ENCODE results near the gene WIPF3.

Gene WIPF3

DNA sequence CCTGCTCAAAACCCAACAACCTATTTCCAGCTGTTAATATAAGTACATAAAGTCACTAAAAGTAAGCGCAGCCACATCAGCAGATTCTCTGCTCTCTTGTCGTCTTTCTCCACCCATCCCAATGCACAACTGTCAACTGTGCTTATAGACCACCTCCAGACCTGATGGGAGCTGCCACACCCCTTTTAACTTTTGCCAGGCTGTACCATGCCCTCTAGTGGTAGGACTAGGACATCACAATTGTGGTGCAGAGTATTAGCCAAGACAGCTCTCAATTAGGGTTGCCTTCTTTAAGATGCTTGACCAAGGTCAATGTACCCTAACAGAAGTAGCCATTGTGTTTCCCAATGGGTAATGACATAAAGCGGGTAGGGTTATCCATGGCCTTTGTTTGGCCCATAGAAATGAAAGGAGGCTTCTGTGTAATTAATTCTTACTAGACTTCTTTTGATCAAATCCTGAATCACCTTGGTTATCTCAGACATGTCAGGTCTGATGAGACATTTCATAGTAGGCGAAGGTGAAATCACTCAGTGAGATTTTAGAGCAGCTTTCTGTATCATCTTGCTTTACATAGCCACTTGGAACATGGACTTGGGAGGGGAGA is 115.2 kb downstream of the WIPF3 start:
- Histone ChIP-seq H3K9ac (ENCODE audit: low read depth, low read length) (no peak overlapping the region), H3K9me3 (ENCODE audit: insufficient read depth, low read depth, low read length) (no peaks in the 10 kb centered on the region), H3K36me3 (ENCODE audit: insufficient read depth, low read depth, low read length) (peaks cover 22% of the 10 kb centered on the region), H3K4me3 (ENCODE audit: low read length) (no peak overlapping the region), H3K27me3 (ENCODE audit: insufficient read depth, low read length) (no peaks in the 10 kb centered on the region), H3K27ac (ENCODE audit: low read length) (no peak overlapping the region), H3K4me1 (ENCODE audit: insufficient read depth, low read length) (no peaks in the 10 kb centered on the region)

- peaks cover 22% of the 10 kb centered on the region for H3K36me3 ChIP-seq (ENCODE audit: insufficient read depth, low read depth, low read length)
- H3K4me3 ChIP-seq (ENCODE audit: low read length): no peak overlapping the region
- H3K9me3 ChIP-seq (ENCODE audit: insufficient read depth, low read depth, low read length): no peaks in the 10 kb centered on the region
- no peak overlapping the region for H3K27ac ChIP-seq (ENCODE audit: low read length)
- no peaks in the 10 kb centered on the region for H3K4me1 ChIP-seq (ENCODE audit: insufficient read depth, low read length)
- no peaks in the 10 kb centered on the region for H3K27me3 ChIP-seq (ENCODE audit: insufficient read depth, low read length)
- H3K9ac ChIP-seq (ENCODE audit: low read depth, low read length): no peak overlapping the region
These were observed 116.8 kb downstream of the WIPF3 start for GRCh38 chr7:29922921-29923700.

GRCh38 chr7:29924006-29924405 is 117.7 kb downstream of the WIPF3 start:
- no peaks in the 10 kb centered on the region for H3K27me3 ChIP-seq (ENCODE audit: insufficient read depth, low read length)
- H3K27ac ChIP-seq (ENCODE audit: low read length): no peak overlapping the region
- H3K36me3 ChIP-seq (ENCODE audit: insufficient read depth, low read depth, low read length): peaks cover 22% of the 10 kb centered on the region
- H3K4me3 ChIP-seq (ENCODE audit: low read length): no peak overlapping the region
- no peaks in the 10 kb centered on the region for H3K9me3 ChIP-seq (ENCODE audit: insufficient read depth, low read depth, low read length)
- no peak overlapping the region for H3K9ac ChIP-seq (ENCODE audit: low read depth, low read length)
- H3K4me1 ChIP-seq (ENCODE audit: insufficient read depth, low read length): no peaks in the 10 kb centered on the region

GRCh38 chr7:29924684-29925083 is 118.4 kb downstream of the WIPF3 start:
- Histone ChIP-seq H3K9me3 (ENCODE audit: insufficient read depth, low read depth, low read length) (no peaks in the 10 kb centered on the region), H3K27ac (ENCODE audit: low read length) (no peak overlapping the region), H3K4me1 (ENCODE audit: insufficient read depth, low read length) (no peaks in the 10 kb centered on the region), H3K4me3 (ENCODE audit: low read length) (no peak overlapping the region), H3K27me3 (ENCODE audit: insufficient read depth, low read length) (no peaks in the 10 kb centered on the region), H3K36me3 (ENCODE audit: insufficient read depth, low read depth, low read length) (peaks cover 20% of the 10 kb centered on the region), H3K9ac (ENCODE audit: low read depth, low read length) (no peak overlapping the region)

DNA sequence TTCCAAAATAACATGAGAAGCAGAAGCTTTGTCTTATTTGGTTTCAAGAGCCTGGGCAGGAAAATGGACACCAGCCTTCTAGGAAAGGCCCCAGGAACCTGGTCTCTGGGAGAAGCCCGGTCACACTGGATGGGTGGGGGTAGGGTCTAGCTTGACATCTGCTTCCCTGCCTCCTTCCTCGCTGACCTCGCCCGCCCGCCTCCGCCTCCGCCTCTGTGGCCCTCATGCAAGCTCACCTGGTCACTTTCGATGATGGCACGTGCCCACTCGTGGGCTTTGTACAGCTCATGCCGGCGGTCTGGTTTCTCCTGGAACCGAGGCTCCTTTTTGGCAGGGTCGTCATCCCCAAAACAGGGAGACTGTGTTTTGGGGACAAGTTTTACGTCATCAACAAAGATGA is 119.9 kb downstream of the WIPF3 start:
- peaks cover 16% of the 10 kb centered on the region for H3K36me3 ChIP-seq (ENCODE audit: insufficient read depth, low read depth, low read length)
- H3K9me3 ChIP-seq (ENCODE audit: insufficient read depth, low read depth, low read length): no peaks in the 10 kb centered on the region
- H3K27ac ChIP-seq (ENCODE audit: low read length): no peak overlapping the region
- no peak overlapping the region for H3K9ac ChIP-seq (ENCODE audit: low read depth, low read length)
- H3K4me3 ChIP-seq (ENCODE audit: low read length): no peak overlapping the region
- no peaks in the 10 kb centered on the region for H3K4me1 ChIP-seq (ENCODE audit: insufficient read depth, low read length)
- H3K27me3 ChIP-seq (ENCODE audit: insufficient read depth, low read length): no peaks in the 10 kb centered on the region

- Histone ChIP-seq H3K9ac (ENCODE audit: low read depth, low read length) (no peak overlapping the region), H3K36me3 (ENCODE audit: insufficient read depth, low read depth, low read length) (peaks cover 22% of the 10 kb centered on the region), H3K27ac (ENCODE audit: low read length) (no peak overlapping the region)
These were observed 120.4 kb downstream of the WIPF3 start for GRCh38 chr7:29926741-29927140.

DNA sequence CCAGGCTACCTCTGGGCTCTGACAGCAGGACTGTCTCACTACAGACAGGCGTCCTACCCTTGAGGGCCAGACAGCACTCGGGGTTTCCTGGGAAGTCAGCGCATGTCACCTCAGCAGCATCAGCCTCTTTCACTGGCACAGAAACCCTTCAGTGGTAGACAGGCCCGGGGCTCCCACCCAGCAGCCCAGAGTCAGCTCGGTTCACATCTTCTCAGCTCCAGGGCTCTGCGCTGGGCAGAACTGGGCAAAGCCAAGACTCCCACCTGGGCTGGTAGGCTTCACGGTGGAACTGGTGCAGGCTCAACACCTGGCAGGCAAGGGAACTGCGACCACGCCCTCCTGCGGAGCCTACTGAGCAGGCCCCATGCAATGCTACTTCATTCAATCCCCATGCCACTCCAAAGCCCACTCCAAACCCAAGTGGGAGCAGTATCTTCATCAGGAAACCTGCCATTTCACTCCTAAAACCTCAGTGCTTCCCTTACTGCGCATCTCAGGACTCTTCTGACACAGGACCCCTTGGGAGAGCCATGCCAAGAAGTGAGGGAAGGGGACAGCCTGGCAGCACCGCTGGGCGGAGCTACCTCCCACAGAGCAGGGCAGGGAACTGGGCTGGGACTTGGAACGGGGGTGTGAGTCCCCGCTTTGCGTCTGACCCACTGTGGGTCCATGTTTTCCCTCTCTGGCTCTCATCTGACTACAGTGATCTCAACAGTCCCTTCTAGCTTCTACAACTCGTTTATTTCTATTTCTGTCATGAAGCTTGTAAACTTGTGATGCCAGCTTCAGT is 122.9 kb downstream of the WIPF3 start:
- H3K4me1 ChIP-seq (ENCODE audit: insufficient read depth, low read length): no peaks in the 10 kb centered on the region
- no peak overlapping the region for H3K4me3 ChIP-seq (ENCODE audit: low read length)
- H3K9me3 ChIP-seq (ENCODE audit: insufficient read depth, low read depth, low read length): no peaks in the 10 kb centered on the region
- H3K9ac ChIP-seq (ENCODE audit: low read depth, low read length): no peak overlapping the region
- H3K27ac ChIP-seq (ENCODE audit: low read length): no peak overlapping the region
- H3K36me3 ChIP-seq (ENCODE audit: insufficient read depth, low read depth, low read length): peaks cover 21% of the 10 kb centered on the region
- no peaks in the 10 kb centered on the region for H3K27me3 ChIP-seq (ENCODE audit: insufficient read depth, low read length)

More at GRCh38 chr7:29926741-29927140, 120.4 kb downstream of the WIPF3 start:
- no peaks in the 10 kb centered on the region for H3K4me1 ChIP-seq (ENCODE audit: insufficient read depth, low read length)
- no peaks in the 10 kb centered on the region for H3K27me3 ChIP-seq (ENCODE audit: insufficient read depth, low read length)
- H3K9me3 ChIP-seq (ENCODE audit: insufficient read depth, low read depth, low read length): no peaks in the 10 kb centered on the region
- H3K4me3 ChIP-seq (ENCODE audit: low read length): no peak overlapping the region

DNA sequence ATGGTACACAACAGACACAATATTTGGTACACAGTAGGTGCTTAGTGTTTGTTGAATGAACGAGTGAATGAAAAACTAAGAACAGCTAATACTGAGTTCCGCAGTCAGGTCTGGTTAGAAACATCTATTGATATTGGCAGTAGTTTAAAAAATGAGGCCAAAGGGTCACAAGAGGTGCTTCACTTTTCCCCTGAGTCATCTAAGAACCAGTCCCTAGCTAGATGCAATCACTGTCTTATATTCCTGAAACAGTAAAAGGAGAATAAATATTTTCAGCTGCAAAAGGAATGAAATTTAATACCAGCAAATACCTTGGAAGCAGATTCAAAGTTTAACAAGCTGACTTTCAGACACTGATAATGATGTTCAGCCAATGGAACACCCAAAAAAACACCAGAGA is 128.8 kb downstream of the WIPF3 start:
- Histone ChIP-seq H3K9me3 (ENCODE audit: insufficient read depth, low read depth, low read length) (no peaks in the 10 kb centered on the region; the same call in 1 of the 2 replicates), H3K4me1 (ENCODE audit: insufficient read depth, low read length) (no peaks in the 10 kb centered on the region), H3K4me3 (ENCODE audit: low read length) (no peak overlapping the region), H3K36me3 (ENCODE audit: insufficient read depth, low read depth, low read length) (peaks cover 74% of the 10 kb centered on the region), H3K27ac (ENCODE audit: low read length) (no peak overlapping the region), H3K9ac (ENCODE audit: low read depth, low read length) (no peak overlapping the region), H3K27me3 (ENCODE audit: insufficient read depth, low read length) (no peaks in the 10 kb centered on the region)

- H3K9me3 ChIP-seq (ENCODE audit: insufficient read depth, low read depth, low read length): no peaks in the 10 kb centered on the region; the same call in 1 of the 2 replicates
- H3K27ac ChIP-seq (ENCODE audit: low read length): no peak overlapping the region
- no peak overlapping the region for H3K4me3 ChIP-seq (ENCODE audit: low read length)
- peaks cover 83% of the 10 kb centered on the region for H3K36me3 ChIP-seq (ENCODE audit: insufficient read depth, low read depth, low read length)
- H3K4me1 ChIP-seq (ENCODE audit: insufficient read depth, low read length): no peaks in the 10 kb centered on the region
- no peak overlapping the region for H3K9ac ChIP-seq (ENCODE audit: low read depth, low read length)
- no peaks in the 10 kb centered on the region for H3K27me3 ChIP-seq (ENCODE audit: insufficient read depth, low read length)
These were observed 130.8 kb downstream of the WIPF3 start for GRCh38 chr7:29937132-29937531.

- Histone ChIP-seq H3K4me3 (ENCODE audit: low read length) (no peak overlapping the region), H3K27ac (ENCODE audit: low read length) (no peak overlapping the region), H3K27me3 (ENCODE audit: insufficient read depth, low read length) (no peaks in the 10 kb centered on the region), H3K36me3 (ENCODE audit: insufficient read depth, low read depth, low read length) (peaks cover 90% of the 10 kb centered on the region), H3K4me1 (ENCODE audit: insufficient read depth, low read length) (no peaks in the 10 kb centered on the region), H3K9me3 (ENCODE audit: insufficient read depth, low read depth, low read length) (no peaks in the 10 kb centered on the region; the same call in 1 of the 2 replicates), H3K9ac (ENCODE audit: low read depth, low read length) (no peak overlapping the region)
These were observed 133.9 kb downstream of the WIPF3 start for GRCh38 chr7:29940199-29940598.

DNA sequence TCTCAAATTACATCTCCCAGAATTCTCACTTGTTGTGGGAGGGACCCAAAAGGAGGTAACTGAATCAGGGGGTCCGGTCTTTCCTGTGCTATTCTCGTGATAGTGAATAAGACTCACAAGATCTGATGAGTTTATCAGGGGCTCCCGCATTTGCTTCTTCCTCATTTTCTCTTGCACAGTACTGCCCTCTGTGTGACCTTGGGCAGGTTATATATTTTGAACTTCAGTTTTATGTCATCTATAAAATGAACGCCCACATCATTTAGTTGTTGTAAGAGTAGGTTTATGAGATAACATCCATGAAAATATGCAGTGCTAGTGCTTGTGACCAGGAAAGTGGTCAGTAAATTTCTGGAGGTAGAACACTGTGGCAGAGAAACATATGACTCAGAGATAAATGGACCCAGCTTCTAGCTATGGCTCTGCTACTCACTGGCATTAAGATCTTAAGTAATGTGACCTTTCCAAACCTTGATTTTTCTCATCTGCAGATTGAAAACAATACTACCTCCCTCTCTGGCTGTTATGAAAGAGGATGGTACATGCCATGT is 139.0 kb downstream of the WIPF3 start:
- Histone ChIP-seq H3K27ac (ENCODE audit: low read length) (no peak overlapping the region), H3K9me3 (ENCODE audit: insufficient read depth, low read depth, low read length) (no peaks in the 10 kb centered on the region), H3K9ac (ENCODE audit: low read depth, low read length) (no peak overlapping the region), H3K36me3 (ENCODE audit: insufficient read depth, low read depth, low read length) (peaks cover 54% of the 10 kb centered on the region), H3K4me3 (ENCODE audit: low read length) (no peak overlapping the region), H3K4me1 (ENCODE audit: insufficient read depth, low read length) (no peaks in the 10 kb centered on the region), H3K27me3 (ENCODE audit: insufficient read depth, low read length) (no peaks in the 10 kb centered on the region)

Measured in iPS-20b (cell line).